ENCODE measurements around the gene EXOG.

DNA sequence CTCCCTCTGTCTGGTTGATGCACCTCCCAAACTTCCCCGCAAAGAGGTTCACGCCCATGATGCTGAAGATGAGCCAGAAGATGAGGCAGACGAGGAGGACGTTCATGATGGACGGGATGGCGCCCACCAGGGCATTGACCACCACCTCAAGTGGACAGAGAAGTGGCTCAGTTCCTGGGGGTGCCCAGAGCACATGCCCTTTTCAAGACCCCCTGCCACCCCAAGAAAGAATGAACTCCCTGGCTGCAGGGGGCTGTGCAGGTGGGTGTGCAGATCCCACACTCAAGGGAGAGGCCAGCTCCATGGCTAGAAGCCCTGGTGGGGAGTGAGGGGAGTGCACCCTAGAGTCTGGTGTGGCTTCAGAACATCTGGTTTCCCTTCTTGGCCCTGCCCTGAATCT, 64.1 kb downstream of the EXOG start:
- TF ChIP-seq FOXM1 (IDR thresholded peaks at IDR 0.05; ENCODE audit: low read depth, low read length) = no peak
- no peak for TF ChIP-seq MYB (IDR thresholded peaks at IDR 0.05; ENCODE audit: borderline replicate concordance, low read depth, low read length)
- no peak for TF ChIP-seq MXI1 (IDR thresholded peaks at IDR 0.05; ENCODE audit: low read depth, low read length)
- no peak for TF ChIP-seq RELA (IDR thresholded peaks at IDR 0.05; ENCODE audit: borderline replicate concordance, partially characterized antibody)
- TF ChIP-seq, protein P1, sequence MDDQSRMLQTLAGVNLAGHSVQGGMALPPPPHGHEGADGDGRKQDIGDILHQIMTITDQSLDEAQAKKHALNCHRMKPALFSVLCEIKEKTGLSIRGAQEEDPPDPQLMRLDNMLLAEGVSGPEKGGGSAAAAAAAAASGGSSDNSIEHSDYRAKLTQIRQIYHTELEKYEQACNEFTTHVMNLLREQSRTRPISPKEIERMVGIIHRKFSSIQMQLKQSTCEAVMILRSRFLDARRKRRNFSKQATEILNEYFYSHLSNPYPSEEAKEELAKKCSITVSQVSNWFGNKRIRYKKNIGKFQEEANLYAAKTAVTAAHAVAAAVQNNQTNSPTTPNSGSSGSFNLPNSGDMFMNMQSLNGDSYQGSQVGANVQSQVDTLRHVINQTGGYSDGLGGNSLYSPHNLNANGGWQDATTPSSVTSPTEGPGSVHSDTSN (IDR thresholded peaks at IDR 0.05; ENCODE audit: insufficient replicate concordance, low read depth, low read length) = no peak
- TF ChIP-seq, protein P2, sequence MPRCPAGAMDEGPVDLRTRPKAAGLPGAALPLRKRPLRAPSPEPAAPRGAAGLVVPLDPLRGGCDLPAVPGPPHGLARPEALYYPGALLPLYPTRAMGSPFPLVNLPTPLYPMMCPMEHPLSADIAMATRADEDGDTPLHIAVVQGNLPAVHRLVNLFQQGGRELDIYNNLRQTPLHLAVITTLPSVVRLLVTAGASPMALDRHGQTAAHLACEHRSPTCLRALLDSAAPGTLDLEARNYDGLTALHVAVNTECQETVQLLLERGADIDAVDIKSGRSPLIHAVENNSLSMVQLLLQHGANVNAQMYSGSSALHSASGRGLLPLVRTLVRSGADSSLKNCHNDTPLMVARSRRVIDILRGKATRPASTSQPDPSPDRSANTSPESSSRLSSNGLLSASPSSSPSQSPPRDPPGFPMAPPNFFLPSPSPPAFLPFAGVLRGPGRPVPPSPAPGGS (IDR thresholded peaks at IDR 0.05; ENCODE audit: borderline replicate concordance, insufficient read depth, low read depth, low read length, poor library complexity, severe bottlenecking) = no peak
- no peak for TF ChIP-seq CHD4 (IDR thresholded peaks at IDR 0.05)
- no peak for TF ChIP-seq ZNF274 (IDR thresholded peaks at IDR 0.05; ENCODE audit: insufficient read depth, insufficient read length)
- TF ChIP-seq SUZ12 (IDR thresholded peaks at IDR 0.05; ENCODE audit: unreplicated experiment) = no peak
- TF ChIP-seq POLR2A (IDR thresholded peaks at IDR 0.05; ENCODE audit: low read depth, low read length) = no peak
- TF ChIP-seq EGR1 (IDR thresholded peaks at IDR 0.05; ENCODE audit: borderline replicate concordance in 1 of 2, low read depth in 2 of 2, low read length in 2 of 2) = no peak
- TF ChIP-seq TAF1 (IDR thresholded peaks at IDR 0.05; ENCODE audit: borderline replicate concordance, low read depth, low read length) = no peak
- TF ChIP-seq, protein P3, sequence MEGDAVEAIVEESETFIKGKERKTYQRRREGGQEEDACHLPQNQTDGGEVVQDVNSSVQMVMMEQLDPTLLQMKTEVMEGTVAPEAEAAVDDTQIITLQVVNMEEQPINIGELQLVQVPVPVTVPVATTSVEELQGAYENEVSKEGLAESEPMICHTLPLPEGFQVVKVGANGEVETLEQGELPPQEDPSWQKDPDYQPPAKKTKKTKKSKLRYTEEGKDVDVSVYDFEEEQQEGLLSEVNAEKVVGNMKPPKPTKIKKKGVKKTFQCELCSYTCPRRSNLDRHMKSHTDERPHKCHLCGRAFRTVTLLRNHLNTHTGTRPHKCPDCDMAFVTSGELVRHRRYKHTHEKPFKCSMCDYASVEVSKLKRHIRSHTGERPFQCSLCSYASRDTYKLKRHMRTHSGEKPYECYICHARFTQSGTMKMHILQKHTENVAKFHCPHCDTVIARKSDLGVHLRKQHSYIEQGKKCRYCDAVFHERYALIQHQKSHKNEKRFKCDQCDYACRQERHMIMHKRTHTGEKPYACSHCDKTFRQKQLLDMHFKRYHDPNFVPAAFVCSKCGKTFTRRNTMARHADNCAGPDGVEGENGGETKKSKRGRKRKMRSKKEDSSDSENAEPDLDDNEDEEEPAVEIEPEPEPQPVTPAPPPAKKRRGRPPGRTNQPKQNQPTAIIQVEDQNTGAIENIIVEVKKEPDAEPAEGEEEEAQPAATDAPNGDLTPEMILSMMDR (IDR thresholded peaks at IDR 0.05 in 2 of 3, conservative IDR thresholded peaks at IDR 0.05 in 1 of 3; ENCODE audit: control insufficient read depth in 2 of 3, extremely low read depth in 1 of 3, insufficient read depth in 1 of 3, low read depth in 3 of 3, low read length in 3 of 3) = peak in 2 of 3 experiments; percentile 24 to 27; a peak in 2 of 6 replicates
- TF ChIP-seq, protein P4, sequence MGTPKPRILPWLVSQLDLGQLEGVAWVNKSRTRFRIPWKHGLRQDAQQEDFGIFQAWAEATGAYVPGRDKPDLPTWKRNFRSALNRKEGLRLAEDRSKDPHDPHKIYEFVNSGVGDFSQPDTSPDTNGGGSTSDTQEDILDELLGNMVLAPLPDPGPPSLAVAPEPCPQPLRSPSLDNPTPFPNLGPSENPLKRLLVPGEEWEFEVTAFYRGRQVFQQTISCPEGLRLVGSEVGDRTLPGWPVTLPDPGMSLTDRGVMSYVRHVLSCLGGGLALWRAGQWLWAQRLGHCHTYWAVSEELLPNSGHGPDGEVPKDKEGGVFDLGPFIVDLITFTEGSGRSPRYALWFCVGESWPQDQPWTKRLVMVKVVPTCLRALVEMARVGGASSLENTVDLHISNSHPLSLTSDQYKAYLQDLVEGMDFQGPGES (IDR thresholded peaks at IDR 0.05) = no peak
